ENCODE measurements around the gene BCL2.

GRCh38 chr18:63356272-63356896 lies 36.8 kb upstream of the BCL2 start:
- TF ChIP-seq EP300 (IDR thresholded peaks at IDR 0.05; ENCODE audit: borderline replicate concordance in 1 of 2, low read depth in 1 of 2, low read length in 1 of 2) (no peak), EZH2phosphoT487 (IDR thresholded peaks at IDR 0.05; ENCODE audit: borderline replicate concordance, low read depth) (no peak), POLR2AphosphoS5 (IDR thresholded peaks at IDR 0.05; ENCODE audit: low read depth, low read length) (no peak)
- TF ChIP-seq, protein P1, sequence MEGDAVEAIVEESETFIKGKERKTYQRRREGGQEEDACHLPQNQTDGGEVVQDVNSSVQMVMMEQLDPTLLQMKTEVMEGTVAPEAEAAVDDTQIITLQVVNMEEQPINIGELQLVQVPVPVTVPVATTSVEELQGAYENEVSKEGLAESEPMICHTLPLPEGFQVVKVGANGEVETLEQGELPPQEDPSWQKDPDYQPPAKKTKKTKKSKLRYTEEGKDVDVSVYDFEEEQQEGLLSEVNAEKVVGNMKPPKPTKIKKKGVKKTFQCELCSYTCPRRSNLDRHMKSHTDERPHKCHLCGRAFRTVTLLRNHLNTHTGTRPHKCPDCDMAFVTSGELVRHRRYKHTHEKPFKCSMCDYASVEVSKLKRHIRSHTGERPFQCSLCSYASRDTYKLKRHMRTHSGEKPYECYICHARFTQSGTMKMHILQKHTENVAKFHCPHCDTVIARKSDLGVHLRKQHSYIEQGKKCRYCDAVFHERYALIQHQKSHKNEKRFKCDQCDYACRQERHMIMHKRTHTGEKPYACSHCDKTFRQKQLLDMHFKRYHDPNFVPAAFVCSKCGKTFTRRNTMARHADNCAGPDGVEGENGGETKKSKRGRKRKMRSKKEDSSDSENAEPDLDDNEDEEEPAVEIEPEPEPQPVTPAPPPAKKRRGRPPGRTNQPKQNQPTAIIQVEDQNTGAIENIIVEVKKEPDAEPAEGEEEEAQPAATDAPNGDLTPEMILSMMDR (IDR thresholded peaks at IDR 0.05): no peak
- TF ChIP-seq, protein P2, sequence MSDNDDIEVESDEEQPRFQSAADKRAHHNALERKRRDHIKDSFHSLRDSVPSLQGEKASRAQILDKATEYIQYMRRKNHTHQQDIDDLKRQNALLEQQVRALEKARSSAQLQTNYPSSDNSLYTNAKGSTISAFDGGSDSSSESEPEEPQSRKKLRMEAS (IDR thresholded peaks at IDR 0.05; ENCODE audit: low read depth): no peak

All from SK-N-SH (cell line).